B cell (primary cell): Measurements from ENCODE around the gene GALM.

Experiments used
- EZH2 ChIP-seq: IDR thresholded peaks from 2 replicates; pipeline ENCODE4 v1.6.1; 2012; ENCODE audit warnings: borderline replicate concordance, low read depth, mild to moderate bottlenecking, moderate library complexity, low read length; ENCODE audit not compliant: insufficient read depth, poor library complexity, severe bottlenecking
- TF ChIP-seq, protein P1 (sequence below): fragments of 200-600 bp; IDR thresholded peaks from one replicate; pipeline ENCODE4 v1.8.0; 2022; ENCODE audit warnings: antibody characterized with exemption, mild to moderate bottlenecking

DNA sequence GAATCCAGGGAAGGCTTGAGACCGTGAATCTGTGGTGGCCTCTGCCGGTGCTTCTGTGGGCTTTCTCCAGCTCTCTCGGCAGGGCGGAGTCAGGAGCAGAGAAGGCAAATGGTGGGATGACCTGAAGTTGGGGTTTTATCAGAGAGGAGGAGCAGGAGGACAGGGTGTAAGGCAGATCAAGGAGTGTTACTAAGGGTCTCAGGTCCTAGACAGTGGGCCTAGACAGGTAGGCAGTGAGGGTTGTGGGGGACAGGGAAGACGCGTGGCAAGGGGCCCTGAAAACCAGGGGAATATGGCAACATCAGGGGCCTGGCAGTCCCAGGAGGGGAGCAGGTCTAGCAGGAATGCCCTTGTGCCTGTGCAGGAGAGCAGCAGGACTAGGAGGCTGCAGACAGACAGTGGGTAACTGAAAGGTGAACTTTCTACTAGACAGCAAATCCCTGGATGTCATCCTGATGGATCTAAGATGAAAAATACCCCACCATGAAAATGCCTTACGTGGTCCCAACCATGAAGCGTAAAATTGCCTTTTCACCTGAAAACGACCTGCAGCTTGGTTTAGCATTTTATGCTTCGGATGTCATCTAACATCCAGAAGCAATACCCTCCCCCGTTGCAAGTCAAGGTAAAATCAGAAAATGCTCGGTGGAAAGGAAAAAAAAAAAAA is 43.1 kb downstream of the GALM start:
- TF ChIP-seq, protein P1, sequence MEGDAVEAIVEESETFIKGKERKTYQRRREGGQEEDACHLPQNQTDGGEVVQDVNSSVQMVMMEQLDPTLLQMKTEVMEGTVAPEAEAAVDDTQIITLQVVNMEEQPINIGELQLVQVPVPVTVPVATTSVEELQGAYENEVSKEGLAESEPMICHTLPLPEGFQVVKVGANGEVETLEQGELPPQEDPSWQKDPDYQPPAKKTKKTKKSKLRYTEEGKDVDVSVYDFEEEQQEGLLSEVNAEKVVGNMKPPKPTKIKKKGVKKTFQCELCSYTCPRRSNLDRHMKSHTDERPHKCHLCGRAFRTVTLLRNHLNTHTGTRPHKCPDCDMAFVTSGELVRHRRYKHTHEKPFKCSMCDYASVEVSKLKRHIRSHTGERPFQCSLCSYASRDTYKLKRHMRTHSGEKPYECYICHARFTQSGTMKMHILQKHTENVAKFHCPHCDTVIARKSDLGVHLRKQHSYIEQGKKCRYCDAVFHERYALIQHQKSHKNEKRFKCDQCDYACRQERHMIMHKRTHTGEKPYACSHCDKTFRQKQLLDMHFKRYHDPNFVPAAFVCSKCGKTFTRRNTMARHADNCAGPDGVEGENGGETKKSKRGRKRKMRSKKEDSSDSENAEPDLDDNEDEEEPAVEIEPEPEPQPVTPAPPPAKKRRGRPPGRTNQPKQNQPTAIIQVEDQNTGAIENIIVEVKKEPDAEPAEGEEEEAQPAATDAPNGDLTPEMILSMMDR = no peak
- TF ChIP-seq EZH2 = no peak
